ENCODE results near the gene PRC1.
A peak's percentile ranks its signal among the peaks of the same experiment; 100 is the strongest.

Gene PRC1

DNA sequence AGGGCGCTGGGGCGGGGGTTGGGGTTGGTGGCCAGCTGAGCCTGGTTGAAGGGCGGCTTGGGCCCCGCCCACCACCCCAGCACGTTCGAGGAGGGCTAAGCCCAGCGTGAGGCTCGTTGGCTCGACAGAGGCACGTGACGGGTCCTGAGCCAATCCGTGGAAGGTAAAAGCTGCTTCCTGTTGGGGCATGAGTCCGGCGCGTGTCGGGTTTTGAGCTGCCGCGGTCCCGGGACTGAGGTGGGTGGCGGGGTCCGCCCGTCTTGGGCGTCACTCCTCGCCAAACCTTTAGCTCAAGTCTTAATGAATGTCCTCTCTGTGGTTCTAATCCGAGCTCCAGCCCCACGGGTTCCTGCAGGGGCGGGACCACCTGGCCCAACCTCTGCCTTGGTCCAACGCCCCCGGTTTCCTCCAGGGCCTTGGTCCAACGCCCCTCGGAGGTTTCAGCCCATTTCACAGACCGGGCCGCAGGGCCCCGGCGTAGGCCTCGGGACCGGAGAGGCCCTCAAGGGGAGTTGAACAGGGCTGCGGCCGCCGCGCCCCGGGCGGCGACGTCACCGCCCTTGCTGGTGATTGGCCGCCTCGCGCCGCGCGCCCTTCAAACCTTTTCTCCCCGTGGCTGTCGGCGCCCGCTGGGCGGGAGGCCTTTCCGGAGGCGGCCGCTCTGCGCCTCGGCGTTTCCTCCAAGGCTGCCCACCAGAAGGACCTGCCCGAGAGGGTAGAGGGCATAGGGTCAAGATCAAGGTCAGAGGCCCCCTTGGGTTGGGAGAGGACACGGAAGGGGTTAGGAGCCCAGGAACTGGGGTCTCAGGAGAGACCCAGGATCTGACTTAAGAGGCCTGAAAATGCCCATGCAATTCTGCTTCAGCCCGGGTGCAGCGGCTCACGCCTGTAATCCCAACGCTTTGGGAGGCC, 39.4 kb downstream of the PRC1 start, which contains the start of gene RCCD1:
TSS of gene RCCD1 (plus strand) at position 173 of the 912 bp plus-strand sequence. CDS start 1,851 bp downstream, outside the sequence.
- Histone ChIP-seq H3K27me3 (ENCODE audit: insufficient read depth, low read length, poor library complexity) (no peaks in the 10 kb centered on the region), H4K5ac (ENCODE audit: low read length) (no peak within 1 kb of the TSS), H3K56ac (ENCODE audit: low read length) (peak within 1 kb of the TSS; percentile 96), H2BK120ac (ENCODE audit: low read depth, low read length) (no peak within 1 kb of the TSS), H2BK5ac (ENCODE audit: low read length) (peak within 1 kb of the TSS; percentile 70), H3K27ac (ENCODE audit: low read depth, low read length) (peak within 1 kb of the TSS; percentile 90), H3K79me1 (ENCODE audit: low read length) (peaks cover 2% of the 10 kb centered on the region), H3K9ac (ENCODE audit: low read length) (peak within 1 kb of the TSS; percentile 97), H3K18ac (ENCODE audit: low read length) (peak within 1 kb of the TSS; percentile 69), H4K8ac (ENCODE audit: low read depth, low read length) (no peak within 1 kb of the TSS), H3K79me2 (ENCODE audit: control insufficient read depth, insufficient read depth, low read length) (no peaks in the 10 kb centered on the region), H3K4ac (ENCODE audit: low read depth, low read length) (peak within 1 kb of the TSS; percentile 56), H3K4me2 (ENCODE audit: low read length) (peak within 1 kb of the TSS; percentile 72), H3K36me3 (ENCODE audit: control insufficient read depth, insufficient read depth, low read length) (peaks cover 8% of the 10 kb centered on the region), H3K4me1 (ENCODE audit: control insufficient read depth, low read depth, low read length) (peaks cover 3% of the 10 kb centered on the region), H2AK5ac (ENCODE audit: low read length) (no peak within 1 kb of the TSS), H2BK15ac (replicated peaks; ENCODE audit: low read depth) (no peak within 1 kb of the TSS), H3K4me3 (ENCODE audit: low read length) (peak within 1 kb of the TSS; percentile 76), H3K23ac (ENCODE audit: low read length) (no peak within 1 kb of the TSS)
- peak; percentile 98 for DNase-seq
- WGBS (ENCODE audit: extremely low coverage, insufficient coverage, low lambda C conversion rate), result no CpG with 5 or more reads among the region's 69 CpGs

DNA sequence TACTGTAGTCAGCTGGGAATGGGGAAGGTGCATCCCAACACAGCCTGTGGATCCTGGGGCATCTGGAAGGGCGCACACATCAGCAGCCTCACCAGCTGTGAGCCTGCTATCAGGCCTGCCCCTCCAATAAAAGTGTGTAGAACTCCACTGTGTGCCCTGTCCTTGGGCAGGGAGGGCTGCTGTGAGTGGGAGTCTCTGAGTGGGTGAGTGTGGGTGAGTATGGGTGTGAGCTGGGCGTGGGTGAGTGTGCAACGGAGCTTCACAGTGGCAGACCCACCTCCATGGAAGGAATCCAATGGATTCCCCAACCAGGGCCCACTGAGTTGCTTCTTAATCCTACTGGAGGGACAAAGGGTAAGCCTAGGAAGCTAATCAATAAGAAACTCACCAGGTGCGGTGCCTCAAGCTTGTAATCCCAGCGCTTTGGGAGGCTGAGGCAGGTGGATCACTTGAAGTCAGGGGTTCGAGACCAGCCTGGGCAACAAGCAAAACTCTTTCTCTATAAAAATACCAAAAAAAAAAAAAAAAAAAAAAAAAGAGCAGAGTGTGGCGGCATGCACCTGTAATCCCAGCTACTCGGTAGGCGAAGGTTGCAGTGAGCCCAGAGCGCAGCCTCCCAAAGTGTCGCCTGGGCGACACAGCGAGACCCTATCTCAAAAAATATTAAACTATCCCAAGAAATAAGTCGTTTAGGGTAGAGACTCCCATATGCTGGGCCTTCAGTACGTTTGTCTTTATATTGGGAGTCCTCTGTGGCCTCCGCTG, 40.2 kb downstream of the PRC1 start:
- H3K4ac ChIP-seq (ENCODE audit: low read depth, low read length), result no peak overlapping the region
- H3K23ac ChIP-seq (ENCODE audit: low read length), result no peak overlapping the region
- no peak overlapping the region for H4K8ac ChIP-seq (ENCODE audit: low read depth, low read length)
- H2BK120ac ChIP-seq (ENCODE audit: low read depth, low read length), result no peak overlapping the region
- H3K79me2 ChIP-seq (ENCODE audit: control insufficient read depth, insufficient read depth, low read length), result no peaks in the 10 kb centered on the region
- H3K4me2 ChIP-seq (ENCODE audit: low read length), result no peak overlapping the region
- H3K18ac ChIP-seq (ENCODE audit: low read length), result no peak overlapping the region
- no peak overlapping the region for H2AK5ac ChIP-seq (ENCODE audit: low read length)
- no peak overlapping the region for H3K4me3 ChIP-seq (ENCODE audit: low read length)
- H3K9ac ChIP-seq (ENCODE audit: low read length), result no peak overlapping the region
- H3K36me3 ChIP-seq (ENCODE audit: control insufficient read depth, insufficient read depth, low read length), result peaks cover 8% of the 10 kb centered on the region
- no peak overlapping the region for H3K27ac ChIP-seq (ENCODE audit: low read depth, low read length)
- H4K5ac ChIP-seq (ENCODE audit: low read length), result no peak overlapping the region
- H2BK5ac ChIP-seq (ENCODE audit: low read length), result no peak overlapping the region
- peak overlapping the region; percentile 34 for H3K56ac ChIP-seq (ENCODE audit: low read length)
- no CpG with 5 or more reads among the region's 16 CpGs for WGBS (ENCODE audit: extremely low coverage, insufficient coverage, low lambda C conversion rate)
- H2BK15ac ChIP-seq (replicated peaks; ENCODE audit: low read depth), result no peak overlapping the region
- H3K79me1 ChIP-seq (ENCODE audit: low read length), result peaks cover 2% of the 10 kb centered on the region
- H3K27me3 ChIP-seq (ENCODE audit: insufficient read depth, low read length, poor library complexity), result no peaks in the 10 kb centered on the region
- peaks cover 3% of the 10 kb centered on the region for H3K4me1 ChIP-seq (ENCODE audit: control insufficient read depth, low read depth, low read length)
- DNase-seq, result no peak

- Histone ChIP-seq H3K36me3 (ENCODE audit: control insufficient read depth, insufficient read depth, low read length) (peaks cover 8% of the 10 kb centered on the region), H4K5ac (ENCODE audit: low read length) (no peak overlapping the region), H3K56ac (ENCODE audit: low read length) (no peak overlapping the region), H2BK5ac (ENCODE audit: low read length) (no peak overlapping the region), H3K79me1 (ENCODE audit: low read length) (peaks cover 2% of the 10 kb centered on the region), H4K8ac (ENCODE audit: low read depth, low read length) (no peak overlapping the region), H3K27ac (ENCODE audit: low read depth, low read length) (no peak overlapping the region), H3K4me3 (ENCODE audit: low read length) (no peak overlapping the region), H2BK120ac (ENCODE audit: low read depth, low read length) (no peak overlapping the region), H3K23ac (ENCODE audit: low read length) (no peak overlapping the region), H3K4ac (ENCODE audit: low read depth, low read length) (no peak overlapping the region), H2AK5ac (ENCODE audit: low read length) (no peak overlapping the region), H3K79me2 (ENCODE audit: control insufficient read depth, insufficient read depth, low read length) (no peaks in the 10 kb centered on the region), H3K4me1 (ENCODE audit: control insufficient read depth, low read depth, low read length) (peaks cover 3% of the 10 kb centered on the region), H3K18ac (ENCODE audit: low read length) (no peak overlapping the region), H3K9ac (ENCODE audit: low read length) (no peak overlapping the region), H2BK15ac (replicated peaks; ENCODE audit: low read depth) (no peak overlapping the region), H3K27me3 (ENCODE audit: insufficient read depth, low read length, poor library complexity) (no peaks in the 10 kb centered on the region), H3K4me2 (ENCODE audit: low read length) (no peak overlapping the region)
- no peak for DNase-seq
- no CpG with 5 or more reads among the region's 14 CpGs for WGBS (ENCODE audit: extremely low coverage, insufficient coverage, low lambda C conversion rate)
Measured at GRCh38 chr15:90952901-90953677, 41.2 kb downstream of the PRC1 start.

GRCh38 chr15:90950676-90951075, 43.7 kb downstream of the PRC1 start:
- Histone ChIP-seq H3K27ac (ENCODE audit: low read depth, low read length) (no peak overlapping the region), H3K4me1 (ENCODE audit: control insufficient read depth, low read depth, low read length) (peaks cover 1% of the 10 kb centered on the region), H2BK120ac (ENCODE audit: low read depth, low read length) (no peak overlapping the region), H3K4me3 (ENCODE audit: low read length) (no peak overlapping the region), H3K56ac (ENCODE audit: low read length) (no peak overlapping the region), H3K18ac (ENCODE audit: low read length) (no peak overlapping the region), H3K36me3 (ENCODE audit: control insufficient read depth, insufficient read depth, low read length) (peaks cover 13% of the 10 kb centered on the region), H3K23ac (ENCODE audit: low read length) (no peak overlapping the region), H3K4me2 (ENCODE audit: low read length) (no peak overlapping the region), H4K5ac (ENCODE audit: low read length) (no peak overlapping the region), H2AK5ac (ENCODE audit: low read length) (no peak overlapping the region), H3K4ac (ENCODE audit: low read depth, low read length) (no peak overlapping the region), H2BK5ac (ENCODE audit: low read length) (no peak overlapping the region), H4K8ac (ENCODE audit: low read depth, low read length) (no peak overlapping the region), H3K79me2 (ENCODE audit: control insufficient read depth, insufficient read depth, low read length) (no peaks in the 10 kb centered on the region), H3K27me3 (ENCODE audit: insufficient read depth, low read length, poor library complexity) (no peaks in the 10 kb centered on the region), H3K9ac (ENCODE audit: low read length) (no peak overlapping the region), H3K79me1 (ENCODE audit: low read length) (no peaks in the 10 kb centered on the region), H2BK15ac (replicated peaks; ENCODE audit: low read depth) (no peak overlapping the region)
- no peak for DNase-seq
- WGBS (ENCODE audit: extremely low coverage, insufficient coverage, low lambda C conversion rate), result no CpG with 5 or more reads among the region's 6 CpGs

DNA sequence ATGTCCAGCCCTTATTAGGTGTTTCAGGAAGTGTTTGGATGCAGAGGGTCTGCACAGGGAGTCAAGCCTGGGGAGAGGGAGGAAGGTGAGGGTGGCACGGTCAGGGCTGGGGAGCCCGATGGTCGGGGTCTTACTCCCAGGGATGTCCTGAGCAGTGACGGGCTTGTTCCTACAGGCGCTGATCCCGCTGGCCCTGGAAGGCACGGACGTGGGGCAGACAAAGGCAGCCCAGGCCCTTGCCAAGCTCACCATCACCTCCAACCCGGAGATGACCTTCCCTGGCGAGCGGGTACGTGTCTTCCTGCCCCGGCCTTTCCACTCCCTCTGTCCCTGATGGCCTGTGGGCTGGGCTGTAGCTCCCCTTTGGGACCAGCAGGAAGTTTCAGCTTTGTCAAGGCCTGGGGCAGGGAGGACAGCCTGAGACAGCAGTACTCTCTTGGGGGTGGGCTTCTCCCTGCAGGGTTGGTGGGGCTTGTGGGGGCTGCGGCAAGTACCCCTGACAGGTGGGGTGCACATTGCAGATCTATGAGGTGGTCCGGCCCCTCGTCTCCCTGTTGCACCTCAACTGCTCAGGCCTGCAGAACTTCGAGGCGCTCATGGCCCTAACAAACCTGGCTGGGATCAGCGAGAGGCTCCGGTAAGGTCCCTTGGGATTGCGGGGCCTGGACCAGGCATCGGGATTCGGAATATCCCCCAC, 44.2 kb downstream of the PRC1 start:
- H3K79me2 ChIP-seq (ENCODE audit: control insufficient read depth, insufficient read depth, low read length), result no peaks in the 10 kb centered on the region
- no peak overlapping the region for H3K4ac ChIP-seq (ENCODE audit: low read depth, low read length)
- no peaks in the 10 kb centered on the region for H3K27me3 ChIP-seq (ENCODE audit: insufficient read depth, low read length, poor library complexity)
- H3K18ac ChIP-seq (ENCODE audit: low read length), result no peak overlapping the region
- peaks cover 13% of the 10 kb centered on the region for H3K36me3 ChIP-seq (ENCODE audit: control insufficient read depth, insufficient read depth, low read length)
- H4K5ac ChIP-seq (ENCODE audit: low read length), result no peak overlapping the region
- H2BK5ac ChIP-seq (ENCODE audit: low read length), result no peak overlapping the region
- H2BK15ac ChIP-seq (replicated peaks; ENCODE audit: low read depth), result no peak overlapping the region
- H3K4me1 ChIP-seq (ENCODE audit: control insufficient read depth, low read depth, low read length), result no peaks in the 10 kb centered on the region
- no peak overlapping the region for H2AK5ac ChIP-seq (ENCODE audit: low read length)
- no peak overlapping the region for H3K9ac ChIP-seq (ENCODE audit: low read length)
- no peak overlapping the region for H3K4me3 ChIP-seq (ENCODE audit: low read length)
- DNase-seq, result no peak
- H3K56ac ChIP-seq (ENCODE audit: low read length), result no peak overlapping the region
- H3K27ac ChIP-seq (ENCODE audit: low read depth, low read length), result no peak overlapping the region
- no peak overlapping the region for H3K23ac ChIP-seq (ENCODE audit: low read length)
- no CpG with 5 or more reads among the region's 23 CpGs for WGBS (ENCODE audit: extremely low coverage, insufficient coverage, low lambda C conversion rate)
- no peak overlapping the region for H4K8ac ChIP-seq (ENCODE audit: low read depth, low read length)
- no peak overlapping the region for H3K4me2 ChIP-seq (ENCODE audit: low read length)
- H2BK120ac ChIP-seq (ENCODE audit: low read depth, low read length), result no peak overlapping the region
- H3K79me1 ChIP-seq (ENCODE audit: low read length), result no peaks in the 10 kb centered on the region

Data from mesendoderm (in vitro differentiated cells).